ENCODE data around the gene IER5. TPM values are rescaled to one million over a fixed set of nuclear protein-coding genes. Genes with fewer than 3 reads are reported as not detected.
"Not testable (repeated sequence)": the region's sequence is repeated elsewhere in the genome, so short reads cannot be mapped to it uniquely, and the experiment has no call there.

IER5 gene
- total and polyA plus RNA-seq, 9 of the 15 experiments (the other 6 are each of a cell fraction or from before 2014, with no cell fraction given) = 2.4 to 32.1 (median 12.0) TPM

- in situ Hi-C loops (cut with MboI) = no loop called here
- H3K9ac ChIP-seq (ENCODE audit: insufficient read depth in 1 of 2, low read depth in 2 of 2, low read length in 2 of 2) = no peak overlapping the region
- no peaks in the 10 kb centered on the region for H3K36me3 ChIP-seq (ENCODE audit: control insufficient read depth, insufficient read depth, low read length)
- TF ChIP-seq MCM5 (IDR thresholded peaks at IDR 0.05; ENCODE audit: low read depth) = no peak
- TF ChIP-seq, protein P1, sequence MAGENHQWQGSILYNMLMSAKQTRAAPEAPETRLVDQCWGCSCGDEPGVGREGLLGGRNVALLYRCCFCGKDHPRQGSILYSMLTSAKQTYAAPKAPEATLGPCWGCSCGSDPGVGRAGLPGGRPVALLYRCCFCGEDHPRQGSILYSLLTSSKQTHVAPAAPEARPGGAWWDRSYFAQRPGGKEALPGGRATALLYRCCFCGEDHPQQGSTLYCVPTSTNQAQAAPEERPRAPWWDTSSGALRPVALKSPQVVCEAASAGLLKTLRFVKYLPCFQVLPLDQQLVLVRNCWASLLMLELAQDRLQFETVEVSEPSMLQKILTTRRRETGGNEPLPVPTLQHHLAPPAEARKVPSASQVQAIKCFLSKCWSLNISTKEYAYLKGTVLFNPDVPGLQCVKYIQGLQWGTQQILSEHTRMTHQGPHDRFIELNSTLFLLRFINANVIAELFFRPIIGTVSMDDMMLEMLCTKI (IDR thresholded peaks at IDR 0.05; ENCODE audit: partially characterized antibody) = no peak
- TF ChIP-seq, protein P2, sequence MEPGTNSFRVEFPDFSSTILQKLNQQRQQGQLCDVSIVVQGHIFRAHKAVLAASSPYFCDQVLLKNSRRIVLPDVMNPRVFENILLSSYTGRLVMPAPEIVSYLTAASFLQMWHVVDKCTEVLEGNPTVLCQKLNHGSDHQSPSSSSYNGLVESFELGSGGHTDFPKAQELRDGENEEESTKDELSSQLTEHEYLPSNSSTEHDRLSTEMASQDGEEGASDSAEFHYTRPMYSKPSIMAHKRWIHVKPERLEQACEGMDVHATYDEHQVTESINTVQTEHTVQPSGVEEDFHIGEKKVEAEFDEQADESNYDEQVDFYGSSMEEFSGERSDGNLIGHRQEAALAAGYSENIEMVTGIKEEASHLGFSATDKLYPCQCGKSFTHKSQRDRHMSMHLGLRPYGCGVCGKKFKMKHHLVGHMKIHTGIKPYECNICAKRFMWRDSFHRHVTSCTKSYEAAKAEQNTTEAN (CRISPR knock-in tag; IDR thresholded peaks at IDR 0.05) = no peak
- TF ChIP-seq POLR2AphosphoS5 (IDR thresholded peaks at IDR 0.05; ENCODE audit: control insufficient read depth, insufficient read depth, low read depth, low read length) = no peak
- no peak for TF ChIP-seq ZNF311 (CRISPR knock-in tag; IDR thresholded peaks at IDR 0.05)
- TF ChIP-seq, protein P3, sequence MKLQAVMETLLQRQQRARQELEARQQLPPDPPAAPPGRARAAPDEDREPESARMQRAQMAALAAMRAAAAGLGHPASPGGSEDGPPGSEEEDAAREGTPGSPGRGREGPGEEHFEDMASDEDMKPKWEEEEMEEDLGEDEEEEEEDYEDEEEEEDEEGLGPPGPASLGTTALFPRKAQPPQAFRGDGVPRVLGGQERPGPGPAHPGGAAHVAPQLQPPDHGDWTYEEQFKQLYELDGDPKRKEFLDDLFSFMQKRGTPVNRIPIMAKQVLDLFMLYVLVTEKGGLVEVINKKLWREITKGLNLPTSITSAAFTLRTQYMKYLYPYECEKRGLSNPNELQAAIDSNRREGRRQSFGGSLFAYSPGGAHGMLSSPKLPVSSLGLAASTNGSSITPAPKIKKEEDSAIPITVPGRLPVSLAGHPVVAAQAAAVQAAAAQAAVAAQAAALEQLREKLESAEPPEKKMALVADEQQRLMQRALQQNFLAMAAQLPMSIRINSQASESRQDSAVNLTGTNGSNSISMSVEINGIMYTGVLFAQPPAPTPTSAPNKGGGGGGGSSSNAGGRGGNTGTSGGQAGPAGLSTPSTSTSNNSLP (IDR thresholded peaks at IDR 0.05; ENCODE audit: borderline replicate concordance, low read depth, low read length) = no peak
- no peak for TF ChIP-seq PHF20 (IDR thresholded peaks at IDR 0.05; ENCODE audit: partially characterized antibody)
- no peak for TF ChIP-seq NCOA4 (IDR thresholded peaks at IDR 0.05; ENCODE audit: partially characterized antibody)
- TF ChIP-seq FOXK2 (conservative IDR thresholded peaks at IDR 0.05 in 1 of 2, IDR thresholded peaks at IDR 0.05 in 1 of 2; ENCODE audit: low read depth in 2 of 2) = no peak
- no peak for TF ChIP-seq MCM2 (IDR thresholded peaks at IDR 0.05; ENCODE audit: low read depth)
- no peak for TF ChIP-seq ZNF785 (CRISPR knock-in tag; IDR thresholded peaks at IDR 0.05)
- no peak for TF ChIP-seq GABPA (tag; conservative IDR thresholded peaks at IDR 0.05; ENCODE audit: low read depth)
- WGBS (ENCODE audit: insufficient coverage, low coverage, missing lambda C conversion rate) = 38% methylated on average over 1 of the region's 1 CpG
- FAIRE-seq = no peak
- no peaks in the 10 kb centered on the region for H3K9me3 ChIP-seq (replicated peaks; ENCODE audit: control insufficient read depth, insufficient read depth, low read depth, low read length)
- intact Hi-C loops (cut with micrococcal nuclease) = no loop called here
- H3K4me3 ChIP-seq = no peak overlapping the region
- POLR2A ChIA-PET = interaction anchor here (0.8 kb wide), 1 partner anchor 16 kb away, joined by 4 read pairs; no protein-coding TSS in a partner anchor
- H3K79me2 ChIP-seq (ENCODE audit: control insufficient read depth, insufficient read depth, low read length) = no peaks in the 10 kb centered on the region
- no peaks in the 10 kb centered on the region for H3K9me1 ChIP-seq (ENCODE audit: control insufficient read depth, insufficient read depth, low read length)
- peaks cover 0 to 12% of the 10 kb centered on the region in 2 experiments; a peak in 1 of 5 replicates for H3K27me3 ChIP-seq (ENCODE audit: control insufficient read depth in 2 of 2, insufficient read depth in 2 of 2, low read length in 2 of 2)
- no peak overlapping the region for H2AFZ ChIP-seq (ENCODE audit: low read depth, low read length)
- no peak overlapping the region for H3K27ac ChIP-seq (ENCODE audit: extremely low read depth, low read depth, low read length)
- no peak for ATAC-seq
- CTCF ChIA-PET (ENCODE audit: low intra/inter-chr PET ratio) = no interaction called here
- H3K4me1 ChIP-seq (replicated peaks in 1 of 2; ENCODE audit: control insufficient read depth in 2 of 2, insufficient read depth in 2 of 2, low read length in 2 of 2) = peaks cover 5 to 7% of the 10 kb centered on the region in 2 experiments; a peak in 3 of 5 replicates
- no peak overlapping the region for H3K4me2 ChIP-seq (ENCODE audit: insufficient read depth, low read length)
- H4K20me1 ChIP-seq (replicated peaks; ENCODE audit: control insufficient read depth, insufficient read depth, low read length) = no peaks in the 10 kb centered on the region
- no peak for DNase-seq (ENCODE audit: extremely low read depth in 1 of 4, low spot score in 3 of 4)
- no TSS peak for BruUV-seq (replicated peaks)
These were observed 28.4 kb upstream of the IER5 start for GRCh38 chr1:181060066-181060465.

DNA sequence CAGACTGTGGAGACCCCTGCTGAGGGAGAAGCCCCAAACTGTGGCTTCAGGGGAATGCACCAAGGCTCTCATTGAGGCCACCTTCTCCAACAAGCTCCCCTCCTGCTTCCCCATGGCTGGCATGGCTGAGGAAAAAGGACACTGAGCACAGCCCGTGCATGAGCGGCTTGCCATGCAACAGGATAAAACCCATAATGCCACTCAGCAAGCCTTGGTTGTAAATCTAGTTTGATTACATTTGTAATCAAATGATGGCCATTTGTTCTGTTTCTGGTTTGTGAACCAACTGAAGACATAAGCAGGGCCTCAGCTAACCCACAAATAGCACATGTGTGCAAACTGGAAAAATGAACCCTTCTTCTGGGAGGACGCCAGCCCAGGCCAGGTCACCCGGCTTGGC lies 27.6 kb upstream of the IER5 start:
- POLR2A ChIA-PET = interaction anchor here (0.6 to 1.7 kb wide), 5 partner anchors 12 to 29 kb away, joined by 3 to 5 read pairs (median 3); no protein-coding TSS in a partner anchor
- H3K79me2 ChIP-seq (ENCODE audit: control insufficient read depth, insufficient read depth, low read length); H3K36me3 ChIP-seq (ENCODE audit: control insufficient read depth, insufficient read depth, low read length); H2AFZ ChIP-seq (ENCODE audit: low read depth, low read length); H3K4me1 ChIP-seq (replicated peaks in 1 of 2; ENCODE audit: control insufficient read depth in 2 of 2, insufficient read depth in 2 of 2, low read length in 2 of 2); H3K4me3 ChIP-seq; FAIRE-seq; CTCF ChIA-PET (ENCODE audit: low intra/inter-chr PET ratio); H3K9me1 ChIP-seq (ENCODE audit: control insufficient read depth, insufficient read depth, low read length); ATAC-seq; BruUV-seq (replicated peaks); intact Hi-C loops (cut with micrococcal nuclease); H3K4me2 ChIP-seq (ENCODE audit: insufficient read depth, low read length); H3K9ac ChIP-seq (ENCODE audit: insufficient read depth in 1 of 2, low read depth in 2 of 2, low read length in 2 of 2); in situ Hi-C loops (cut with MboI); H4K20me1 ChIP-seq (replicated peaks; ENCODE audit: control insufficient read depth, insufficient read depth, low read length); H3K27ac ChIP-seq (ENCODE audit: extremely low read depth, low read depth, low read length); H3K9me3 ChIP-seq (replicated peaks; ENCODE audit: control insufficient read depth, insufficient read depth, low read depth, low read length); DNase-seq (ENCODE audit: extremely low read depth in 1 of 4, low spot score in 3 of 4): not testable (repeated sequence)
- H3K27me3 ChIP-seq (ENCODE audit: control insufficient read depth in 2 of 2, insufficient read depth in 2 of 2, low read length in 2 of 2) = peaks cover 0 to 12% of the 10 kb centered on the region in 2 experiments; a peak in 1 of 5 replicates
- 17% methylated on average over 2 of the region's 4 CpGs for WGBS (ENCODE audit: insufficient coverage, low coverage, missing lambda C conversion rate)
